Ramos (cell line): Measurements from ENCODE around the gene CDKN1C.

Experiments
- in situ Hi-C: fragments of 300-500 bp; cut with MboI; formaldehyde crosslinking; loops from one replicate; pipeline ENCODE4 v1.14.3; 2022; ENCODE audit warnings: low sequenced_read_pairs; ENCODE audit not compliant: unreplicated experiment

CDKN1C gene

GRCh38 chr11:2877474-2877873 is 8.1 kb downstream of the CDKN1C start:
- in situ Hi-C loops: loop anchor here (10.0 kb wide), 1 partner anchor 443 kb away; no protein-coding TSS in a partner anchor

GRCh38 chr11:2874963-2875362 is 10.6 kb downstream of the CDKN1C start:
- in situ Hi-C loops: loop anchor here (10.0 kb wide), 1 partner anchor 440 kb away; no protein-coding TSS in a partner anchor

DNA sequence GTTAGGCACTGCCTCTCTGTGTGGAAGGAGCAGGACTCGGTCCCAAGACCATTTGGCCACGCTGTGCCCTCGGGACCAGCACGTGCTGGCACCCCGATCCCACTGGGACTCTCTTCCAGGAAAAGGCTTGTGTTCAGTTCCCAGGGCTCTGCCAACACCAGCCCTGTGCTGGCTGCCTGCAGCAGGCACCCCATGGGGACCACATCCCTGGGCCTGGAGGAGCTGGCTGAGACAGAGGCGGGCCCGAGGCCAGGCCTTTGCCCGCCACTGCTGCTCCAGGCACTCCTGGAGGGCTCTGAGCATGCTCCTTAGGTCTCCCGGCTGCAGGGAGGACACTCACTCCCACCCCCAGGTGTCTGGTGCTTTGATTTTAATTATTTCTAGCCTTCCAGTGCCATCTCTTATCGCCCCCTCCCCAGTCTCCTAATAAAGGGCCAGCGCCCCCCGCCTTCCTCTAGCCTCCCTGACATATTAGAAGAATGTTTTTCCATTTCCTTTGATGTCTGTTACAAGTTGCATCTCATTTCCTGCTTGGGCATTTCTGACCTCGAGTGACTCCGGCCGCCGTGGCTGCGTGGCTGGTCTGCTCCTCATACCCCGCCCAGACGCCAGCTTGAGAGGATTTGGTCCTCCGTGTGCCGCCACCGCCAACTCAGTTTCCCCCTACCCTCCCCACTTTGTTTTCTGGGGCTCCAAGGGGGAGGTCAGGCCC is 14.4 kb downstream of the CDKN1C start:
- in situ Hi-C loops: loop anchor here (10.0 kb wide), 1 partner anchor 436 kb away; no protein-coding TSS in a partner anchor

GRCh38 chr11:2870460-2870859 is 15.1 kb downstream of the CDKN1C start:
- in situ Hi-C loops: loop anchor here (10.0 kb wide), 1 partner anchor 436 kb away; no protein-coding TSS in a partner anchor

DNA sequence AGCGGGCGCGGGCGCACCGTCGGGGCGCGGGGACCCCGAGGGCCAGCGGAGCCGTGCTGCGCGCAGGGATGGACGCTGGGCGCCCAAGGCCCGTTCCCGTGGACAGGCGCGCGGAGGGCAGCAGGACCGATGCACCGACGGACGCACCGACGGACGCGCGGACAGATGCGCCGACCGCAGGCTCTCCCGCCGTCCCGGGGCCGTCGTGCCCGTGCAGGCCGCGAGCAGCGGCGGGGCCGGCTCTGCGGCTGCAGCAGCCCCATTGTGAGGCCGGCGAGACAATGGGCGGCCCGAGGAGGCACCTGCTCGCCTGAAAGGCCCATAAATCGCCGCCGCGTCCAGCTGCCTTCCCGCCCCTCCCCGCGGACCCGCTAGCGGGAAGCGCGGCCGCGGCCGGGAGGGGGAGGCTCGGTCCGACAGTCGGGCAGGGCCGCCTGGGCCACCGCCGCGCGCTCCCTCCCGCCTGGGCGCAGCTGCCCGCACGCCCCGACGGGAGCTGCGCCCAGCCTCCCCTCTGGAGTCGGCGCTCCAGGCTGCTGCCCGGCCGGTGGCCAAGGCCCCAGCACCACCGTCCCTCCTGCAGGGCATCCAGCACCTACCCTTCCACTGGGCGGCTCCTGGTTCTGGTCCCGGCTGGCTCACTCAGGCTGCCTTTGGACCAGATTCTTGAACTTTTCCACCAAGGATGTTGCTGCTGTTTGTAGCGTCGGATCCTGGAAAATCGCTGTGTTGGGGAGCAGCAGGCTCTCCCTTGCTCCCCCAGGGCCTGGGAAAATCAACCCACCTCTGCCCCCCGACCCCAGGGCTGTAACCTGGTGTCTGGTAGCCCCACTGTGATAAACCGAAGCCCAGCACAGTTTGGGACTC is 15.8 kb downstream of the CDKN1C start:
- in situ Hi-C loops: loop anchor here (10.0 kb wide), 1 partner anchor 435 kb away; no protein-coding TSS in a partner anchor

DNA sequence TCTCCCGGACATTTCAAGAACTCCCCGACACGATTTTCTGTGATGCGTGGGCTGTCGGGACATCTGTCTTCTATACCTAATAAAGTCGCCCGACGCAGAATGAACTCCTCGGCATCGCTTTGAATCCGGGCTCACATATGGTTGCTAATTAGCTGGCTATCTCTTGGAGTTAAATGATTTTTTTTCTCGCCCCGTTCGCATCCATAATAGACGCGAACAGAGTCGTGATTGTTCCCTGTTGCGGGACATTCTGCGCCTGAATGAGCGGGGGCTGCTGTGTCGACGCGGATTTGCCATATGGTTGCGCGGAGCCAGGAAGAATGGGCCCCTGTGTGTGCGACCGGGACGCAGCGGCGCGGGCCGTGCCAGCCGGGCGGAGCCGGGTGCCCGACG is 16.4 kb downstream of the CDKN1C start:
- in situ Hi-C loops: no loop called here

DNA sequence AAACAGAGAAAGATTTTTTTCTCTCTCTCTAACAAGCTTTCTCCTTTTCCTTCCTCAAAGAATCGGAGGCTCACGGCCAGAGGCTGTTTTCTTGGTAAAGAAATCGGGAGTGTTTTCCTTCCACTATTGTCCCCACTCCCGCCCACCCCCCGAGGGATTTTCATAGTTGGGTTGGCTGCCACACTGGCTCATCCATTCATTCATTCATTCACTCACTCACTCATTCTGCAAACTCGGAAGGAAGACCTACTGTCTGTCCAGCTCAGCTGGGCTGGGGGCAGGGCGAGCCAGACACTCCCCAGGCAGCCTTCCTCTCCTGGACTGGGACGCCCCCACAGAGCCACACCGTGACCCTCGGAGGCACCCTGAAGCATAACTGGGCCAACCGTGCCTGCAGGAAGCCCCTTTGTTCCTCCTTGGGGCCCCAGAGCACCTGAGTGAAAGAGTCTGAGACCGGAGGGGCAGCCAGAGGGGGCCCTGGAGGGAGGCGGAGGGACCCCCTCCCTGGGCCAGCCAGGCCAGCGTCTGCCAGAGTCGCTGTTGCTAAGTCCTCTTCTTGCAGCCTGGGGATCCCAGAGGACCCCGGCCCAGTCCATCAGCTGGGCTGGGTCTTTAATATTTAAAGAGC is 17.0 kb downstream of the CDKN1C start:
- in situ Hi-C loops: no loop called here

DNA sequence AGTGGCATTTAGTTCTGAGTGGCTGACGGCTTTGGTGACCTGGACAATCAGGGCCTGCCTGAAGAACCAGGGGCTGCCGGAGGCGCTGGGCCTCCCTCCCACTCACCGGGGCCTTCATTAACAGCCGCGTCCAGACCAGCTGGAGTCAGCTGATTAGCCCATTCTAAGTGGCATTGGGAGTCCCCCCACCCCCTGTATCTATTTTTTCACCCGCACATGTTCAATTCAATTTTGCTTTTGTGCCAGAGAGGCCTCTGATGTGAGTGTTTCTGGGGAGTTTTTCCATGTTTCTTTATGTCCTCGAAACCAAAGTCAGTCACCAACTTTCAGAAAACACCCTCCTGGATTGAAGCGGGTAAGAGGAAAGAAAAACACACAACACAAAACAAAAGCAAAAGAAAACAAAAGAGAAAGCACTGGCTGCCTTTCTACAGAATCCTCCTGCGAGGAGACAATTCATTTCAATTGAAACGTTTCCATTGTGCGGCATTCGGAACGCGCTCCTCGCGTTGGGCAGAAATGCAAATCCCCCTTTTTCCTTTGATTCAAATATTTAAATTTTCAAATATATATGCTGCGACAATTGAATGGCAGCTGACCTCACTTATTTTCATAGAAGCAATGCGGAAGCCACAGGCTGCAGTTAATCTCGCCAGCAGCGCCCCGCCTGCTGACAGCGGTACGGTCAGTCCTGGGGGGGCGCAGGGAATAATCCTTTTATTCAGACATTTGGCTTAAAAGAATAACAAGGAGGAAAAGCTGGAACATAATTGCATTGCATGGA is 17.7 kb downstream of the CDKN1C start:
- in situ Hi-C loops: no loop called here

DNA sequence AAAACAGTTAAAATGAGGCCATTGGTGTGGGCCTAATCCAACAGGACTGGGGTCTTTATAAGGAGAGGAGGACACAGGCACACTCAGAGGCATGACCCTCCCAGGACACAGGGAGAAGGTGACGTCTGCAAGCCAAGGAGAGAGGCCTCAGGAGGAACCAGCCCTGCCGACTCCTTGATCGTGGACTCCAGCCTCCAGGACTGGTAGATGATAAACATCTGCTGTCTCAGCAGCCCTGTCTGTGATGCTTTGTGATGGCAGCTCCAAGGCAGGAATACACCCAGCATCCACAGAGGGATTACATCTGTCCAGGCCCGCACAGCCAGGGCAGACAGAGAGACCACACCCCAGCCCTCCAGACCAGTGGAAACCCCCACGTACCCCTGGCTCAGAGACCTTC is 18.4 kb downstream of the CDKN1C start:
- in situ Hi-C loops: no loop called here

DNA sequence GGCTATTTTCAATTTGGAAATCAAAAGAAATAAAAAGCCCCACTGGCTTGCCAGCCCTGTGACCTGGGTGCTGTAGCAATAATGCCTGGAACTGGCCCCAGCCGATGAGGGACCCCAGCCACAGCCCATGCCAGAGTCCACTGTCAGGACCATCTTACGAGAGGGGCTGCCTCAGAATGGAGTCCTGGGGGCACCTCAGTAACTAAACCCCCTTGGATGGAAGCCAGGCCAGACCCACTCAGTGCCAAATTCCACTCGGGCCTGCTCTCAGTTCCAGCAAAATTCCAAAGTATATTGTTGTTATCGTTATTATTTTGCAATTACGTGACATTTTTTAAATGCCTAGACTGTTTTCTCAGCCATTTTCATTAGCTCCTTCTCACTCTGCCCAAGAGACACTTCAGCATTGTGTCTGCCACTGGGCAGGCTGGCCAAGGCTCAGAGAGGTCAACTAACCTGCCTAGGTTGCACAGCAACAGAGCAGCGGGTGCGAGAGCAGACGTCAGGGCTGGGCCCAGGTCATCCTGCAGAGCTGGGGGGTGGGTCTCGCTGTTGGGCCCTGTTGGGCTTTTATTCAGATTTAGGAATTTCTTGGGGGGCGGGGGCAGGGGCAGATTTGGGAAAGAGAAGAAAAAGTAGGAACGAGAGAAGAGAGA is 19.5 kb downstream of the CDKN1C start:
- in situ Hi-C loops: no loop called here

- in situ Hi-C loops: no loop called here
Measured at GRCh38 chr11:2864901-2865300, 20.7 kb downstream of the CDKN1C start.

DNA sequence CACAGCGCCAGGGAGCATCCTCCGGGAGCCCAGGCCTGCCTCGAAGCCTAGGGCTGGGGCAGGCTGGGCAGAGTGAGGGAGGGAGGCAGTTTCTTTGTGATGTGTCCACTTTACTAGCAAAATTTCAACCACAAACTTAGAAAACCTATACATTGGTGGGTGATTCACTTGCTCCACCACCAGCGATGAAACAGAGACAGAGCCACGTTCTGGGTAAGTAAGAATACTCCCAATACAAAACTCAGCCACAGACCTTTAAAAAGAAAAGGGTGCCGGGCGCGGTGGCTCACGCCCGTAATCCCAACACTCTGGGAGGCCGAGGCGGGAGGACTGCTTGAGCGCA is 22.3 kb downstream of the CDKN1C start:
- in situ Hi-C loops: no loop called here

DNA sequence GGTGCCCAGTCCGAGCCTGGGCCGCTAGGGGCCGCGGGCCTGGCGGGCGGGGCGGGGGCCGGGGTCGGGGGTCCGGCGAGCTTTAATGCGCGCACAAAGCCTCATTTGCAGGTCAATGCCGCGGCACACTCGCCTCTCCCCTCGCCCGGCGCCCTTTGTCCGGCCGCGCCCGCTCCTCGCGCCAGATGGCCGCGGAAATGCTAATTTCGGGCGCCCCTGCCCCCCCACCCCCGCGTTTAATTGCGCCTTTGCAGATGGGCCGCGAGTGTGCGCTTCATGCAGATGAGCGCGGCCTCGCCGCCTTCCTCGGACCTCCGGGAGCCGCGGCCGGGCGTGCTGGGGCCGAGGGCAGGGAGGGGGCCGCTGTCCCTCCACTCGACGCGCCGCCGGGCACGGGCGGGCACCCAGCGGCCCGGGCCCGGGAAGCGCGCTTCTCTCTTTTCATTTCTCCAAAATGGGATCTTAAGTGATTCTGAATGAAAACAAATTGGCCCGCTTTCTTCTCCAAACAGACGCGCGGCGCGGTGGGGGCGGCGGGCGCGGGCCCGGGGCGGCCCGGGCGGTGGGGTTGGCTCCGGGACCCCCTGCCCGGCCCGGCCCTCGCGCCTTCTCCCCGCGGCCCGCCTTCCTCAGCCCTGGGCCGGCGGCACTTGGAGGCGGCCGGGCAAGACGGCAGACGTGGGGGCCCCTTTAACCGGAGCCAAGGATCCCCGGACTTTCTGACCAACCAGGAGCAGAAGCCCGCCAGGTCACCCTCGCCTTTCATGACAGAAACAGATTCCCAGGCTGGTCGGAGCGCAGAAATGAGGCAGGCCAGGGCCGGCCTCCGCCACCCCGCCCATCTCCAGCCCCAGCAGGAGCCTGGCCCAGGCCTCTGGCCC is 22.9 kb downstream of the CDKN1C start:
- in situ Hi-C loops: no loop called here

DNA sequence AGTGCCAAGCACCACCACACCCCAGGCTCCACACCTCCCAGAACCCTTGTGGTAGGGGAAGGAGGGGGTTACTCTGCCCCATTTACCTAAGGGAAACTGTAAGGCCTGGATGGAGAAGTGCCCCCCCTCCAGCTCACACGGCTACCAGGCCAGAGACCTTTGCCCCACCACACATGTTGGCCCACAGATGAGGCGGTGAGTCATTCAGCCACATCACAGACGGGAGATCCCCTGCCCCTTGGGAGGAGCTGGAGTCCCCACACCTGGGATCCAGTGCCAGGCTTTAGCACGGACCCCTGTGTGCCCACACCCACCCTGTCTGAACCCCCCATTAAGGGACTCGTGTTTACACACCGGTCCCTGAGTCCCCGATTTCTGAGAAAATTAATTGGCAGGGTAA is 24.9 kb downstream of the CDKN1C start:
- in situ Hi-C loops: no loop called here

DNA sequence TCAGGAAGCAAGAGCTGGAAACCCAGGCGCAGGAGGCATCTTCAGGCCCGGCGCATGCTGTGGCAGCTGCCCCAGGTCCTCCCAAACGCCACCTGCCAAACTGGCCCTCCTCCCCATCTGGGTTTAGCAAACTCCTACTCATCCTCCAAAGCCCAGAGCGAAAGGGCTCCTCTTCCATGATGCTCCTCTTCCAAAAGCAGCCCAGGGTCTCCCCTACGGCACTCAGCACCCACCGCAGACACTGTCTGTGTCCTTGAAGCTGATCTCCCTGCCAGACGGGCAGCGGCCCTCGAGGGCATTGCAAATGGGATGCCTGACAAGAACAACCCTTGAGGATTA is 25.9 kb downstream of the CDKN1C start:
- in situ Hi-C loops: no loop called here

DNA sequence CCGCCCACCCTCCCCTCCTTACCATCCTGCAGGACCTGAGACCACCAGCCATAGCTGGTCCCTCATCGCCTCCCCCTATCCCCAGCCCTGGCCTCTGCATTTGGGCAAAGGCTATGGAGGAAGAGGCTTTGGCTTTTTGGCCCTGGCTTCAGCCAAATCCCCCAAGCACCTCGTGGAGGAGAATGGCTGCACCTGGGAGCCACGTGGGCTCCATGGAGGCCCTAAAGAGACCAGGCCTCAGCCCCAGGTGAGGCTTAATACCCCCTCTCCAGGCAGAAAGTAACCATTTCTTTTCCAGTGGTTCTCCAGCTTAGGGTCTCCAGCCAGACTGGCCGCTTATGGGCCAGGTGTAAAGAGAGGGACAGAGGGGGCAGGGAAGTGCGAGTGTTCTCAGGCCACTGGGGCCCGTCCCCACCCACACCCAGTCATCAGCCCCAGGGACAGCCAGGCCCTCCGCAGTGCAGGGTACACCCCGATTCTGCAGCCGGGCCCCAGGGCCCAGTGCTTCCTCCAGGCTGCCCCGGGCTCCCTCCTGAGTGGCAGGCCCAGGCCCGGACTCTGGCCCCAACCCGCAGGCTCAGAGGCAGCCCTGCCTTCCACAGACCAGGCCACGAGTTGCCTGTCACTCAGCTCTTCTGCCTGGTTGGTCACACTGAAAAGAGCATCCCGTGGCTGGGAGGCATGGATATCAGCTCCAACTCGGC is 26.4 kb downstream of the CDKN1C start:
- in situ Hi-C loops: no loop called here

DNA sequence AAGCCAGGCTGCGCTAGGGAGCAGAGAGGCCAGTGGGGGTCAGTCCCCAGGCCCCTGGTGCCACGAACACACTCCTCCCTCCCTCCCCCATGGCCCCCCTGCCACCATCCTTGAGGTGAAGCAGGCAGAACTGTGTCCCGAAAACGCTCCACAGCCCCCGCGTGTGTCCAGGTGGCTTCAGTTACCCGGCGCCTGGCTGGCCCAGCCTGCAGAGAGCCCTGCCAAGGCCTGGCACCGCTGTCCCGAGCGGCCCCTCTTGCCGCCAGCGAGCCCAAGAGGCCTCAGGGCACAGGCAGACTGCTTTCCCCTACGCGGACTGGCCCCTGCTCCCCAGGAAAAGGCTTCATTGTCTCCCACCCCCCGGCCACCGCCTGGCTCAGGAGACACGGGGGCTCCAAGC is 27.7 kb downstream of the CDKN1C start:
- in situ Hi-C loops: no loop called here

DNA sequence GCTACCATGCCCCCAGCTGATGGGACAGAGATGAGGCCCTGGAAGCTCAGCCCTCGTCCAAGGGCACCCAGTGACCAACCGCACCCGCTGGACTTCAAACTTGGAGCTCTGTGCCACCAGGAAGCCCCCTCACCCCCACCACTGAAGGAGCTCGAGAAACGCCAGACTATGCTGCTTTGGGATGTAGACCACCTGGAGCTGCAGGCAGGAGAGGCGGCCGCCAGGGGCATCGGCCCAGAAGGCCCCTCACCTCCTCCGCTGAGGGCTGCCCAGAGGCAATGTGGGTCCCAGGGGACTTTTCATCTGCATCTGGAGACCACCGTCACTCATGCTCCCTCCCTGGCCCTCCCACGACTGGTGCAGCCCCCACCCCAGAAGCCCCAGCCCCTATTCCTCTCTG is 28.3 kb downstream of the CDKN1C start:
- in situ Hi-C loops: no loop called here
